Right ventricle myocardium inferior (tissue), 1 donor: ENCODE measurements around the gene ACOT7. TPM values are rescaled to one million over a fixed set of nuclear protein-coding genes. Genes with fewer than 3 reads are reported as not detected.
"Not testable (repeated sequence)": the region's sequence is repeated elsewhere in the genome, so short reads cannot be mapped to it uniquely, and the experiment has no call there.

ENCODE experiments used
- ATAC-seq: fragments of 200-7000 bp; cut with Tn5 transposase; one replicate; pipeline ENCODE4 v1.9.1; 2020; ENCODE audit warnings: mild to moderate bottlenecking, moderate library complexity
- DNase-seq: peaks from one replicate; pipeline ENCODE4 v3.0.0; 2021; ENCODE audit errors: missing footprints
- intact Hi-C: fragments of 100-400 bp; cut with DNase I; formaldehyde crosslinking; loops from one replicate; pipeline ENCODE4 v1.11.0; 2022
- total RNA-seq: library from RNA; stranded (reverse); fragmentation: NEBNext Ultra II Directional; extraction: Animal tissue kit (Norgen Biotek cat#: 25700); gene quantifications from one replicate; pipeline ENCODE4 v1.2.1, GENCODE V29; 2021
- donor health status: DM: no; HTN: yes; CAD: no; lungs with severe emphysema.

The ACOT7 gene
- total RNA-seq, 1 donor from 2014 or later, result 9.8 TPM

GRCh38 chr1:6409733-6410132 lies 16.2 kb upstream of the ACOT7 start:
- DNase-seq, result no peak
- intact Hi-C loops, result no loop called here
- no peak for ATAC-seq

- DNase-seq (peak; percentile 7), ATAC-seq (no peak)
- intact Hi-C loops, result no loop called here
These were observed 15.5 kb upstream of the ACOT7 start for GRCh38 chr1:6409053-6409452.

DNA sequence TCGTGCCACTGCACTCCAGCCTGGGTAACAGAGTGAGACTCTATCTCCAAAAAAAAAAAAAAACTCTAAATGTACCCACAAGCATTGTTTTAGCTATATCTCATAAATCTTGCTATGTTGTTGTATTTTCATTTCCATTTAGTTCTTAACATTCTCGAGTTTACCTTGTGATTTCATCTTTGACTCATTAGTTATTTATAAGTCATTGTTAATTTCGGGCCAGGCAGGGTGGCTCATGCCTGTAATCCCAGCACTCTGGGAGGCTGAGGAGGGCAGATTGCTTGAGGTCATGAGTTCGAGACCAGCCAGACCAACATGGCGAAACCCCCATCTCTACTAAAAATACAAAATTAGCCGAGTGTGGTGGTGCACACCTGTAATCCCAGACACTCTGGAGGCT lies 14.5 kb upstream of the ACOT7 start:
- DNase-seq (peak; percentile 23), ATAC-seq (no peak)
- intact Hi-C loops, result no loop called here

GRCh38 chr1:6401673-6402072 lies 8.1 kb upstream of the ACOT7 start:
- ATAC-seq, result no peak
- no peak for DNase-seq
- intact Hi-C loops, result no loop called here

- ATAC-seq, result no peak
- intact Hi-C loops, result no loop called here
- DNase-seq, result peak; percentile 5
These were observed 5.7 kb upstream of the ACOT7 start for GRCh38 chr1:6399294-6399693.

- intact Hi-C loops, result no loop called here
- DNase-seq (peak; percentile 8), ATAC-seq (no peak)
These were observed 4.4 kb upstream of the ACOT7 start for GRCh38 chr1:6397844-6398441.

GRCh38 chr1:6396998-6397397 lies 3.4 kb upstream of the ACOT7 start:
- ATAC-seq (no peak), DNase-seq (peak; percentile 25)
- intact Hi-C loops, result no loop called here

DNA sequence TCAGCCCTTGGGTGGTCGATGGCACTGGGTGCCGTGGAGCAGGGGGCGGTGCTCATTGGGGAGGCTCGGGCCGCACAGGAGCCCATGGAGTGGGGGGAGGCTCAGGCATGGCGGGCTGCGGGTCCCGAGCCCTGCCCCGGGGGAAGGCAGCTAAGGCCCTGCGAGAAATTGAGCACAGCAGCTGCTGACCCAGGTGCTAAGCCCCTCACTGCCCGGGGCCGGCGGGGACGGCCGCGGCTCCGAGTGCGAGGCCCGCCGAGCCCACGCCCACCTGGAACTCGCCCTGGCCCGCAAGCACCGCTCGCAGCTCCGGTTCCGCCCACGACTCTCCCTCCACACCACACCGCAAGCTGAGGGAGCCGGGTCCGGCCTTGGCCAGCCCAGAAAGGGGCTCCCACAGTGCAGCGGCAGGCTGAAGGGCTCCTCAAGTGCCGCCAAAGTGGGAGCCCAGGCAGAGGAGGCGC lies 2.2 kb upstream of the ACOT7 start:
- intact Hi-C loops, DNase-seq, ATAC-seq: not testable (repeated sequence)

DNA sequence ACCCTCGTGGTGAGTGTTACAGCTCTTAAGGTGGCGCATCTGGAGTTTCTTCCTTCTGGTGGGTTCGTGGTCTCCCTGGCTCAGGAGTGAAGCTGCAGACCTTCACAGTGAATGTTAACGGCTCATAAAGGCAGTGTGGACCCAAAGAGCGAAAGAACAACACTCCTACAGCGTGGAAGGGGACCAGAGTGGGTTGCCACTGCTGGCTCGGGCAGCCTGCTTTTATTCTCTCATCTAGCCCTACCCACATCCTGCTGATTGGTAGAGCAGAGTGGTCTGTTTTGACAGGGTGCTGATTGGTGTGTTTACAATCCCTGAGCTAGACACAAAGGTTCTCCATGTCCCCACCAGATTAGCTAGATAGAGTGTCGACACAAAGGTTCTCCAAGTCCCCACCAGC lies 1.6 kb upstream of the ACOT7 start:
- ATAC-seq, DNase-seq, intact Hi-C loops: not testable (repeated sequence)

DNA sequence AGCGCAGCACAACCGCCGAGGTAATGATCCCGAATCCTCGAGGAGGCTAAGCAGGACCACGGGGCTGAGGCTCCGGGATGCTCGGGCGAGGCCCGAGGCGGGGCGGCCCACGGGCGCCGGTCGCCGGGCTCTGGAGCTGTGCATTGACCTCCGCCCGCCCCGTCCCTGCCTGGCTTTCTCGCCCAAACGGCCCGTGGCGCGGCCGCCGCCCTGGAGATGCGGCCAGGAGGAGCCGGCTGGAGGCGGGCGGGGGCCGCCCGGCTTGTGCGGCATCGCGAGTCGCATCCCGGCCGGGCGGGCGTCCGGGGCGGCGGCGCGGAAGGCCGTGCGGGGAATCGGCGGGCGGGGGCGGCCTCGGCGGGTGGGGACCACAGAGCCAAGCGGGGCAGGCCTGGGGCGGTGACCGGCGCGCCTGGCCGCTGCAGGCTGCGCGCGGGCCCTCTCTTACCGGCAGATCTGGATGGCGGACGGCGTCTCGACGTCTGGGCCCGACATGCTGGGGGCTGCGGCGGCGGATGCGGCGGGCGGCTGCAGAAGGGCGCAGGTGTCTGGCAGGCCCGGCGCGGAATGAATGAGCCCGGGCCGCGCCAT lies 663 bp downstream of the ACOT7 start:
- peak; percentile 0 for ATAC-seq
- intact Hi-C loops, result loop anchor here (5.0 kb wide), 1 partner anchor 41 kb away; no protein-coding TSS in a partner anchor
- no peak for DNase-seq

GRCh38 chr1:6391951-6392808 lies 1.4 kb downstream of the ACOT7 start:
- intact Hi-C loops, result loop anchor here (5.0 kb wide), 1 partner anchor 40 kb away; no protein-coding TSS in a partner anchor
- no peak for DNase-seq
- ATAC-seq, result no peak

DNA sequence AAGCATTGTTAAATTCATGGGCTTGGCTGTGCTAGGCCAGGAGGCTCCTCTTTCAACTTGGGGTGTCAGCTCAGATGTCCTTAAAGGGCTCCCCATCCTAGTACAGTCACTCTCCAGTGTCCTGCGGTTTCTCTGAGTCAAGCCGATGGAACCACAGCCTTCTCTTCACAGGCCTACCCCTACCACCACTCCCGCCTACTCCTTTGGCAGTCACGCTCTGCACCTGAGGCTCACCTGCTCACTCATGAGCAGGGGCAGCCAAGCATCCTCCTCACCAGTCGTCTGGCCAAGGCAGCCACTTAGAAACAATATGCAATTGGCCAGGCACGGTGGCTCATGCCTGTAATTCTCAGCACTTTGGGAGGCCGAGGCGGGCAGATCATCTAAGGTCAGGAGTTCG lies 3.6 kb downstream of the ACOT7 start:
- no peak for ATAC-seq
- intact Hi-C loops, result loop anchor here (5.0 kb wide), 1 partner anchor 38 kb away; no protein-coding TSS in a partner anchor
- DNase-seq, result no peak

DNA sequence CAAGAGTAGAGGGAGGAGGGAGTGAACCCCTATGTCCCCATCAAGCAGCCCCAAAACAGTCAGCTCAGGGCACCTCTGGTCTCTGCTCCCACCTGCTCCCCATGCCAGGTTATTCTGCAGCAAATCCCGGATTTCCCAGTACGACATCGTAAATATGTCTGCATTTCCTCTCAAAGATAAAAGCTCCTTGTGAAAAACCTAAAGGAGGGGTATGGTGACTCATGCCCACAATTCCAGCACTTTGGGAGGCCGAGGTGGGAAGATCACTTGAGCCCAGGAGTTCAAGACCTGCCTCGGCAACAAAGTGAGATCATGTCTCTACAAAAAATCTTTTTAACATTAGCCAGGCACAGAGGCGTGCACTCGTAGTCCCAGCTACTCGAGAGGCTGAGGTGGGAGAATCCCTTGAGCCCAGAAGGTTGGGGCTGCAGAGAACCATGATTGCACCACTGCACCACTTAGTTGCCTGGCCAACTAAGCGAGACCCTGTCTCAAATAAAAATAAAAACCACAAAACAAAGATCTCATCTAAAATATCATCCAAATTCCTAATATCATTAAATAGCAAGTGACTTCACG lies 7.1 kb downstream of the ACOT7 start:
- intact Hi-C loops, result no loop called here
- ATAC-seq (no peak), DNase-seq (no peak)

DNA sequence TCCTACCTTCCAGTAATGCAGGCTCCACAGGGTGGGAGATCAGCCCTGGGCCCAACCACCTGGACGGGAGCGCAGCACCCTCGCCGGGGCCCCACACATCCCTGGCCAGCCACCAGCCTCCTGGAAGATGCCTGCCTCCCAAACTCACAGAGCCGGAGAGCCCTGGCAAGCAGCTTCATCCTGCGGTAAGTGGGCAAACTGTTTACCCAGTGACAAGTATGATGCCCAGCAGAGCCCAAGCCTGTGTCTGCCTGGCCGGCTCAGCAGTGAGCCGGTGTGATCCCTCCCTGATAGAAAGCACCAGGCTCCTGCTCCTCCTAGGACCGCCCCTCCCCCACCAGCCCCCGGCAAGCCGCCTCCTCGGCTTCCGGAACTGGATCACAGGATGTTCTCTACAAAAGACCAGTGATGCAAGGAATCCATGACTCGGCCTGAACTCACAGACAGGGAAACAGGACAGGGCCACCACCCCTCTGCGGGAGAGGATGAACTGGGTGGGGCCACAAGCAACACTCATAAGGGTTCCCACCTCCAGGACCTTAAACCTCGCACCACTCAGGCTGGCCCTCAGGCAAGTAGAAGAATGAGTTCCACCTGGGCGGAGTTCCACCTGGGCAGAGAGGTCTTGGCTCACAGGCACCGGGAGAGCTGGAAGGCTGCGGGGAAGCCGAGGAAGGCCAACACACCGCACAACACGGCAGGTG lies 7.9 kb downstream of the ACOT7 start:
- no peak for DNase-seq
- intact Hi-C loops, result no loop called here
- ATAC-seq, result peak; percentile 17

- intact Hi-C loops, result no loop called here
- ATAC-seq, result peak; percentile 83
- no peak for DNase-seq
These were observed 8.6 kb downstream of the ACOT7 start for GRCh38 chr1:6384962-6385361.

GRCh38 chr1:6384135-6384534 lies 9.4 kb downstream of the ACOT7 start:
- DNase-seq (no peak), ATAC-seq (no peak)
- intact Hi-C loops, result no loop called here

DNA sequence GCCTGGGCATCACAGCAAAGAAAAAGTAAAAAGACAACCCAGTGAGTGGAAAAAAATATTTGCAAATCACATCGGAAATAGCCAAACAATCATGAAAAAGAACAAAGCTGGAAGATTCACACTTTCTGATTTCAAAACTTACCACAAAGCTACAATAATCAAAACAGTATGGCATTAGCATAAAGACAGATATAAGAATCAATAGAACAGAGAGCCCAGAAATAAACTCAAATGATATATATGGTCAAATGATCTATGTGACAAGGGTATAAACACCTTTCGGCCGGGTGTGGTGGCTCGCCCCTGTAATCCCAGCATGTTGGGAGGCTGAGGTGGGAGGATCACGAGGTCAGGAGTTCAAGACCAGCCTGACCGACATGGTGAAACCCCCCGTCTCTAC lies 13.5 kb downstream of the ACOT7 start:
- intact Hi-C loops, result no loop called here
- no peak for DNase-seq
- no peak for ATAC-seq

DNA sequence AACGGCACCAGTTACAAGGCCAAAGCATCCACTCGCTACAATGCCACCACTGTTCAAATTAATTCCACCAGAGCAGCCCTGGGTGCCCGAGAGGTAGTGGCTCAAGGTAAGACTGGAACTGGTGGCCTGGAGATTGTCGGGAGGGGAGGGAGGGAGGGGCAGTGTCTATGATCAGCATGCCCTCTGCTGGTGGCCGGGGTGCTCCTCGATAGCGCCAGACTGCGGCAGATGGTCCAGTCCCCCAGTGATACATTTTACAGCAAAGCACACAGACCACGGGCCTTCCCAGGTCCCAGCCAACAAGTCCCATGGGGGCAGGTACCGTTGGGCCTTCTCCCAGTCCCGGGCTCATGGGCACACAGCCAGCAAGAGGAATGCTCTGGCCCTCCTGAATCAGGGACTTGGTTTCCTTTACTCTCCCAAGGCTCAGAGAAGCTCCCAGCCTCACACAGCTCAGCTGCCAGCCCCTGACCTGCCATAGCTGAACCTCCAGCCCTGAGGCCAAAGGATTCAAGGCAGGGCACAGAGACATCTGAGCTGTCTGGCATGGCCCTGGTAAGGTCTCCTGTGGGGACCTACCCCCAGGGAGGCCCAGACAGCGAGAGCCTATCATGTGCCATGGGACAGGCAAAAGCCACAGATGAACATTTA lies 15.3 kb downstream of the ACOT7 start:
- intact Hi-C loops, result no loop called here
- DNase-seq, result no peak
- ATAC-seq, result no peak
